ENCODE measurements around the gene TJP3. TPM values are rescaled to one million over a fixed set of nuclear protein-coding genes. Genes with fewer than 3 reads are reported as not detected.

Gene TJP3
- total and polyA plus RNA-seq, 5 donors, result 0.05 TPM; not detected in 4

GRCh38 chr19:3782330-3782729 lies 74.1 kb downstream of the TJP3 start:
- no peaks in the 10 kb centered on the region for H3K27me3 ChIP-seq (ENCODE audit: control insufficient read depth, insufficient read depth)
- intact Hi-C loops (cut with DNase I), result no loop called here
- no peak for DNase-seq
- no peaks in the 10 kb centered on the region for H3K4me1 ChIP-seq (ENCODE audit: control insufficient read depth, insufficient read depth, low read length)
- no peak for ATAC-seq
- 100% methylated on average over 1 of the region's 1 CpG for WGBS
- no peak overlapping the region for H3K27ac ChIP-seq (ENCODE audit: low read length)
- H3K4me3 ChIP-seq (ENCODE audit: low read length), result no peak overlapping the region
- peaks cover 10% of the 10 kb centered on the region for H3K9me3 ChIP-seq (ENCODE audit: control insufficient read depth, low read length)

- Histone ChIP-seq H3K9me3 (ENCODE audit: control insufficient read depth, low read length) (peaks cover 10% of the 10 kb centered on the region), H3K27me3 (ENCODE audit: control insufficient read depth, insufficient read depth) (no peaks in the 10 kb centered on the region), H3K27ac (ENCODE audit: low read length) (no peak overlapping the region), H3K4me1 (ENCODE audit: control insufficient read depth, insufficient read depth, low read length) (no peaks in the 10 kb centered on the region), H3K4me3 (ENCODE audit: low read length) (no peak overlapping the region)
- DNase-seq, result peak in 1 of 3 donors; percentile 42
- no peak for ATAC-seq
- intact Hi-C loops (cut with DNase I), result no loop called here
- WGBS, result 86% methylated on average over 13 of the region's 13 CpGs
These were observed 74.7 kb downstream of the TJP3 start for GRCh38 chr19:3782903-3783302.

GRCh38 chr19:3783660-3784584 lies 75.7 kb downstream of the TJP3 start:
- peak in 1 of 2 donors; percentile 28 for ATAC-seq

GRCh38 chr19:3784607-3785450 lies 76.6 kb downstream of the TJP3 start:
- H3K27me3 ChIP-seq (ENCODE audit: control insufficient read depth, insufficient read depth), result no peaks in the 10 kb centered on the region
- no peak overlapping the region for H3K27ac ChIP-seq (ENCODE audit: low read length)
- WGBS, result 25% methylated on average over 25 of the region's 25 CpGs
- ATAC-seq, result peak; percentile 8 to 23
- H3K4me3 ChIP-seq (ENCODE audit: low read length), result no peak overlapping the region
- intact Hi-C loops (cut with DNase I), result no loop called here
- peak in 1 of 3 donors; percentile 40 for DNase-seq
- no peaks in the 10 kb centered on the region for H3K4me1 ChIP-seq (ENCODE audit: control insufficient read depth, insufficient read depth, low read length)
- H3K9me3 ChIP-seq (ENCODE audit: control insufficient read depth, low read length), result peaks cover 10% of the 10 kb centered on the region

More at GRCh38 chr19:3783660-3784584, 75.7 kb downstream of the TJP3 start:
- no peak overlapping the region for H3K27ac ChIP-seq (ENCODE audit: low read length)
- H3K4me3 ChIP-seq (ENCODE audit: low read length), result no peak overlapping the region
- no peaks in the 10 kb centered on the region for H3K4me1 ChIP-seq (ENCODE audit: control insufficient read depth, insufficient read depth, low read length)
- no peaks in the 10 kb centered on the region for H3K27me3 ChIP-seq (ENCODE audit: control insufficient read depth, insufficient read depth)
- 70% methylated on average over 49 of the region's 49 CpGs for WGBS
- intact Hi-C loops (cut with DNase I), result no loop called here
- DNase-seq, result peak in 1 of 3 donors; percentile 56
- H3K9me3 ChIP-seq (ENCODE audit: control insufficient read depth, low read length), result peaks cover 10% of the 10 kb centered on the region

- H3K9me3 ChIP-seq (ENCODE audit: control insufficient read depth, low read length), result peaks cover 10% of the 10 kb centered on the region
- no peaks in the 10 kb centered on the region for H3K27me3 ChIP-seq (ENCODE audit: control insufficient read depth, insufficient read depth)
- H3K4me3 ChIP-seq (ENCODE audit: low read length), result peak overlapping the region; percentile 36
- DNase-seq (no peak), ATAC-seq (no peak)
- intact Hi-C loops (cut with DNase I), result no loop called here
- 2% methylated on average over 47 of the region's 47 CpGs for WGBS
- H3K27ac ChIP-seq (ENCODE audit: low read length), result no peak overlapping the region
- H3K4me1 ChIP-seq (ENCODE audit: control insufficient read depth, insufficient read depth, low read length), result no peaks in the 10 kb centered on the region
These were observed 77.3 kb downstream of the TJP3 start for GRCh38 chr19:3785451-3785937.

- intact Hi-C loops (cut with DNase I), result no loop called here
- no peaks in the 10 kb centered on the region for H3K27me3 ChIP-seq (ENCODE audit: control insufficient read depth, insufficient read depth)
- no peak within 1 kb of the TSS for H3K27ac ChIP-seq (ENCODE audit: low read length)
- peak in 1 of 2 donors; percentile 24 for ATAC-seq
- 3% methylated on average over 101 of the region's 101 CpGs for WGBS
- peak in 1 of 3 donors; percentile 44 for DNase-seq
- H3K4me1 ChIP-seq (ENCODE audit: control insufficient read depth, insufficient read depth, low read length), result no peaks in the 10 kb centered on the region
- H3K4me3 ChIP-seq (ENCODE audit: low read length), result peak within 1 kb of the TSS; percentile 36
- H3K9me3 ChIP-seq (ENCODE audit: control insufficient read depth, low read length), result peaks cover 10% of the 10 kb centered on the region
These were observed 78.0 kb downstream of the TJP3 start, which contains the start of gene MATK for GRCh38 chr19:3785938-3786824. TSS of gene MATK (minus strand) at chr19:3786381. CDS start at chr19:3785135, 1,246 bp downstream.

- H3K27me3 ChIP-seq (ENCODE audit: control insufficient read depth, insufficient read depth), result no peaks in the 10 kb centered on the region
- no peak for ATAC-seq
These were observed 81.0 kb downstream of the TJP3 start for GRCh38 chr19:3788996-3789778.

GRCh38 chr19:3790209-3790734 lies 82.1 kb downstream of the TJP3 start:
- no peaks in the 10 kb centered on the region for H3K27me3 ChIP-seq (ENCODE audit: control insufficient read depth, insufficient read depth)

More at GRCh38 chr19:3788996-3789778, 81.0 kb downstream of the TJP3 start:
- Histone ChIP-seq H3K4me1 (ENCODE audit: control insufficient read depth, insufficient read depth, low read length) (no peaks in the 10 kb centered on the region), H3K4me3 (ENCODE audit: low read length) (no peak overlapping the region), H3K27ac (ENCODE audit: low read length) (no peak overlapping the region), H3K9me3 (ENCODE audit: control insufficient read depth, low read length) (no peaks in the 10 kb centered on the region)
- intact Hi-C loops (cut with DNase I), result no loop called here
- DNase-seq, result peak in 1 of 3 donors; percentile 31
- WGBS, result 47% methylated on average over 15 of the region's 16 CpGs

GRCh38 chr19:3790941-3791340 lies 82.8 kb downstream of the TJP3 start:
- ATAC-seq (no peak), DNase-seq (peak in 1 of 3 donors; percentile 1)
- no peaks in the 10 kb centered on the region for H3K4me1 ChIP-seq (ENCODE audit: control insufficient read depth, insufficient read depth, low read length)
- intact Hi-C loops (cut with DNase I), result no loop called here
- 82% methylated on average over 7 of the region's 7 CpGs for WGBS
- H3K27me3 ChIP-seq (ENCODE audit: control insufficient read depth, insufficient read depth), result no peaks in the 10 kb centered on the region
- no peak overlapping the region for H3K27ac ChIP-seq (ENCODE audit: low read length)
- no peak overlapping the region for H3K4me3 ChIP-seq (ENCODE audit: low read length)
- no peaks in the 10 kb centered on the region for H3K9me3 ChIP-seq (ENCODE audit: control insufficient read depth, low read length)

More at GRCh38 chr19:3790209-3790734, 82.1 kb downstream of the TJP3 start:
- Histone ChIP-seq H3K9me3 (ENCODE audit: control insufficient read depth, low read length) (no peaks in the 10 kb centered on the region), H3K4me3 (ENCODE audit: low read length) (no peak overlapping the region), H3K27ac (ENCODE audit: low read length) (no peak overlapping the region), H3K4me1 (ENCODE audit: control insufficient read depth, insufficient read depth, low read length) (no peaks in the 10 kb centered on the region)
- WGBS, result 61% methylated on average over 6 of the region's 6 CpGs
- intact Hi-C loops (cut with DNase I), result no loop called here
- ATAC-seq (no peak), DNase-seq (peak in 1 of 3 donors; percentile 9)

Measured in right cardiac atrium (tissue), 5 donors.